KMS-11 (cell line): ENCODE data around the gene HBEGF.

ENCODE experiments used
- H2AFZ ChIP-seq: fragments of 200-600 bp; sonication (generic); 2 replicates; pipeline ENCODE4 v1.6.1; 2016; ENCODE audit warnings: antibody characterized with exemption, mixed run types, low read depth
- H3K27ac ChIP-seq: fragments of 200-600 bp; sonication (generic); 2 replicates; pipeline ENCODE4 v1.6.1; 2016; ENCODE audit warnings: mild to moderate bottlenecking, mixed run types
- H3K27me3 ChIP-seq: fragments of 200-600 bp; sonication (generic); 2 replicates; pipeline ENCODE4 v1.6.1; 2017; ENCODE audit warnings: mild to moderate bottlenecking, low read depth, mixed run types, moderate library complexity; ENCODE audit not compliant: insufficient read depth
- H3K36me3 ChIP-seq: fragments of 200-600 bp; sonication (generic); 2 replicates; pipeline ENCODE4 v1.6.1; 2017; ENCODE audit warnings: mild to moderate bottlenecking, mixed run types; ENCODE audit not compliant: insufficient read depth
- H3K4me1 ChIP-seq: fragments of 200-600 bp; sonication (generic); 2 replicates; pipeline ENCODE4 v1.6.1; 2016; ENCODE audit warnings: mild to moderate bottlenecking, low read depth, mixed run types; ENCODE audit not compliant: poor library complexity, severe bottlenecking
- H3K4me2 ChIP-seq: fragments of 200-600 bp; sonication (generic); 2 replicates; pipeline ENCODE4 v1.7.0; 2016; ENCODE audit warnings: mild to moderate bottlenecking, mixed run types
- H3K4me3 ChIP-seq: fragments of 200-600 bp; sonication (generic); IDR thresholded peaks from 2 replicates; pipeline ENCODE4 v1.6.1; 2017; ENCODE audit warnings: low read depth, low read length, mixed read lengths; ENCODE audit not compliant: insufficient read depth
- H3K79me2 ChIP-seq: fragments of 200-600 bp; sonication (generic); 2 replicates; pipeline ENCODE4 v1.6.1; 2016; ENCODE audit warnings: low read depth, mixed run types; ENCODE audit not compliant: insufficient read depth
- H3K9ac ChIP-seq: fragments of 200-600 bp; sonication (generic); 2 replicates; pipeline ENCODE4 v1.6.1; 2016; ENCODE audit warnings: mild to moderate bottlenecking, mixed run types
- H4K20me1 ChIP-seq: fragments of 200-600 bp; sonication (generic); 2 replicates; pipeline ENCODE4 v1.6.1; 2016; ENCODE audit warnings: mild to moderate bottlenecking, mixed run types; ENCODE audit not compliant: insufficient read depth
- TF ChIP-seq, protein P1 (sequence below): fragments of 200-600 bp; sonication (generic); conservative IDR thresholded peaks from 2 replicates; pipeline ENCODE4 v1.6.1; 2017; ENCODE audit warnings: low read depth, mild to moderate bottlenecking, antibody characterized with exemption, low read length, moderate library complexity, mixed read lengths

Gene HBEGF

DNA sequence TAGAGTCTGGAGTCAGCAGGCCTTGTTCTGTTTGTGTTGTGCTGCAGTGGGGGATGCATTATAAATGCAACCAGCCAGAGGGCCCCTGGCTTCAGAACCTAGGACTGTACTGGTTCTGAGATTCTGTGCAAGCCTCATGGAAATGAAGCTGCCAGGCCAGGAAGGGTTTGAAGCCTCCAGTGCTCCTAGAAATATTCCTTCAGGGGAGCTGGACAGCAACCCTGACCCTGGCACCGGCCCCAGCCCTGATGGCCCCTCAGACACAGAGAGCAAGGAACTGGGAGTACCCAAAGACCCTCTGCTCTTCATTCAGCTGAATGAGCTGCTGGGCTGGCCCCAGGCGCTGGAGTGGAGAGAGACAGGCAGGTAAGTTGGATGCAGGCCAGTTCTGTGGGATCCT is 13.7 kb upstream of the HBEGF start, which contains the start of gene SLC4A9:
TSS of gene SLC4A9 (plus strand) at position 94 of the 400 bp plus-strand sequence. CDS start at position 137, 43 bp downstream.
- Histone ChIP-seq H3K4me2 (no peak within 1 kb of the TSS), H3K79me2 (no peaks in the 10 kb centered on the region), H3K27ac (no peak within 1 kb of the TSS), H2AFZ (no peak within 1 kb of the TSS), H3K36me3 (no peaks in the 10 kb centered on the region), H3K4me3 (no peak within 1 kb of the TSS), H3K27me3 (no peaks in the 10 kb centered on the region), H4K20me1 (no peaks in the 10 kb centered on the region), H3K4me1 (peaks cover 12% of the 10 kb centered on the region), H3K9ac (no peak within 1 kb of the TSS)
- TF ChIP-seq, protein P1, sequence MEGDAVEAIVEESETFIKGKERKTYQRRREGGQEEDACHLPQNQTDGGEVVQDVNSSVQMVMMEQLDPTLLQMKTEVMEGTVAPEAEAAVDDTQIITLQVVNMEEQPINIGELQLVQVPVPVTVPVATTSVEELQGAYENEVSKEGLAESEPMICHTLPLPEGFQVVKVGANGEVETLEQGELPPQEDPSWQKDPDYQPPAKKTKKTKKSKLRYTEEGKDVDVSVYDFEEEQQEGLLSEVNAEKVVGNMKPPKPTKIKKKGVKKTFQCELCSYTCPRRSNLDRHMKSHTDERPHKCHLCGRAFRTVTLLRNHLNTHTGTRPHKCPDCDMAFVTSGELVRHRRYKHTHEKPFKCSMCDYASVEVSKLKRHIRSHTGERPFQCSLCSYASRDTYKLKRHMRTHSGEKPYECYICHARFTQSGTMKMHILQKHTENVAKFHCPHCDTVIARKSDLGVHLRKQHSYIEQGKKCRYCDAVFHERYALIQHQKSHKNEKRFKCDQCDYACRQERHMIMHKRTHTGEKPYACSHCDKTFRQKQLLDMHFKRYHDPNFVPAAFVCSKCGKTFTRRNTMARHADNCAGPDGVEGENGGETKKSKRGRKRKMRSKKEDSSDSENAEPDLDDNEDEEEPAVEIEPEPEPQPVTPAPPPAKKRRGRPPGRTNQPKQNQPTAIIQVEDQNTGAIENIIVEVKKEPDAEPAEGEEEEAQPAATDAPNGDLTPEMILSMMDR, result no peak

DNA sequence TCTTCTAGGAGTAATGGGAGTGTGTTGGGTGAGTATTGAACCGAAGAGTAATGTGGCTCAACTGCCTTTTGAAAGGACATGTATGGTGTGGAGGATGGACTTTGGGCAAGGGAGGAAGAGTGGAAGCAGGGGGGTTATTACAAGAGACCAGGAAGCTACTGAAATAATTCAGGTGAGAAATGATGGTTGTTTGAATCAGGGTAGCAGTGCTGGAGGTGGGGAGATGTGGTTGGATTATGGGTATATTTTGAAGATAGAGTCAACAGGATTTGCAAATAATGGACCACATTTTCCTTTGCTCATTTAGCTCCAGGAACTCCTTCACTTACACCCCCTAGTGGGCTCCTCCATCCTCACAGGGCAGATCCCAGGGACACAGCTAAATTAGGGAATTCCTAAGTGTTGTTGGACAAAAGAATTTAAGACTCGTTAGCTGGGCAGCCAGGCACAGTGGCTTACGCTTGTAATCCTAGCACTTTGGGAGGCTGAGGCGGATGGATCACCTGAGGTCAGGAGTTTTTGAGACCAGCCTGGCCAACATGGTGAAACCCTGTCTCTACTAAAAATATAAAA is 12.4 kb upstream of the HBEGF start:
- Histone ChIP-seq H2AFZ (no peak overlapping the region), H3K9ac (no peak overlapping the region), H3K36me3 (no peaks in the 10 kb centered on the region), H3K4me2 (no peak overlapping the region), H3K27ac (no peak overlapping the region), H3K27me3 (no peaks in the 10 kb centered on the region), H3K4me1 (peaks cover 12% of the 10 kb centered on the region), H3K79me2 (no peaks in the 10 kb centered on the region), H3K4me3 (no peak overlapping the region), H4K20me1 (no peaks in the 10 kb centered on the region)
- TF ChIP-seq, protein P1, result no peak

DNA sequence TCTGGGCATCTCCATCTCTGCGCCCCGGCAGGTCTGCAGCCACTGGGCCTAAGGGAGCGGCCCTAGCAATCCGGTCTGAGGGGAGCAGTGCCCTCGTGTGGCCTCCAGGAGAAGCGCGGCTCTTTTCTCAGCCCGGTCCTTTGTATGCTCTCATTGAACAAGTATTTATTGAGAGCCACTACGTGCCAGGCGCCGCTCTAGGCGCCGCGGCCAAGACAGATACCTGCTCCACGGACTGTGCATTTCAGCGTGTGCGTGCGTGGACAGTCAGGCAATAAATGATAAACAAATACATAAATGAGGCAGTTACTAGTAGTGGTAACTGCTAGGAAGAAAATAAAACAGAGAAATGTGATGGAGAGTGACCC is 11.3 kb upstream of the HBEGF start:
- peak overlapping the region; percentile 88 for H3K4me2 ChIP-seq
- no peaks in the 10 kb centered on the region for H4K20me1 ChIP-seq
- no peaks in the 10 kb centered on the region for H3K79me2 ChIP-seq
- TF ChIP-seq, protein P1, result peak; percentile 88
- H3K9ac ChIP-seq, result no peak overlapping the region
- H3K4me3 ChIP-seq, result no peak overlapping the region
- no peaks in the 10 kb centered on the region for H3K27me3 ChIP-seq
- H3K4me1 ChIP-seq, result peaks cover 12% of the 10 kb centered on the region
- H2AFZ ChIP-seq, result peak overlapping the region; percentile 78; the same call in 1 of the 2 replicates
- H3K36me3 ChIP-seq, result no peaks in the 10 kb centered on the region
- H3K27ac ChIP-seq, result no peak overlapping the region

DNA sequence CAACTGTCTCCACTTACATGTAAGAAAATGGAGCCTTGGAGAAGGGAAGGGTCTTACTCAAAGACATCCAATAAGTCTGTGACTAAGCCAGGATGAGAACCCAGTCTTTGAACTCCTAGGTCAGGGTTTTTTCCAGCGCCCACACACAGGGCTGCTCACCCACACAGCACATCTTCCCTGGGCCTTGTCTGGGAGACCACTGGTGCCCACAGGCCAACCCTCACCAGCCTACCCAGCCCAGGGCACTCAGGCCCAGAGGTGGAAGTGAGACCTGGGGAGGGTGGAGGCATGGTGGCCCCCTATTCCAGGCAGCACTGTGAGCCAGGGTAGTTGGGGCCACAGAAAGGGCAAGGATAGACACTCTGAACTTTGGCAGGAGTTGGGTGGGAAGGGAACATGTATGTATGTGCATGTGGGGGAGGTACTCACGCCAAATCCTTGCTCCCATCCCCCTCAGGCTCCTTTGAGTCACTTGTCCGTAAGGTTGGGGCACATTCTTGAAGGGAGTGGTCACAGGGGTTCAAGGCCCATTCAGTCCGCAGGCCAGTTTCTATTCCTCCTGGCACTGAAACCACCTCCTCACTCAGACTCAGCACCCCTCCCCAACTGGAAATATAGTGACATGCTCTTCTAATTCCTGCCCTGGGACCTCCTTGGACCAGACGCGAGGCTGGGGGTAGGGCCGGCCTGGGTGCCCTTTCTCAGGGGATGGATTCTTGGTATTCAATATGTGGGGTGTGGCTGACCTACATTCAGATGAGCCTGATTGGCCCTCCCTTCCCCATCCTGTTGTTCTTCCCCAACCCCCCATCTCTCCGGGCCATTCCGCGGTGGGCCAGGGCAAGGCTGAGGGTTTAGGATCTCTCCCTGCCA is 10.7 kb upstream of the HBEGF start:
- no peak overlapping the region for H3K4me3 ChIP-seq
- H3K4me2 ChIP-seq, result peak overlapping the region; percentile 88
- H3K27ac ChIP-seq, result no peak overlapping the region
- TF ChIP-seq, protein P1, result no peak
- H3K9ac ChIP-seq, result no peak overlapping the region
- peak overlapping the region; percentile 78; the same call in 1 of the 2 replicates for H2AFZ ChIP-seq
- H3K4me1 ChIP-seq, result peaks cover 12% of the 10 kb centered on the region
- H3K79me2 ChIP-seq, result no peaks in the 10 kb centered on the region
- no peaks in the 10 kb centered on the region for H3K36me3 ChIP-seq
- no peaks in the 10 kb centered on the region for H3K27me3 ChIP-seq
- no peaks in the 10 kb centered on the region for H4K20me1 ChIP-seq
